Hepatocyte (in vitro differentiated cells): ENCODE results near the gene ZNF385A. TPM values are rescaled to one million over a fixed set of nuclear protein-coding genes. Genes with fewer than 3 reads are reported as not detected.
A peak's percentile ranks its signal among the peaks of the same experiment; 100 is the strongest.

Source experiments
- DNase-seq: peaks from one replicate; pipeline ENCODE4 v3.0.0-alpha.2; 2016; ENCODE audit warnings: low spot score
- H2AFZ ChIP-seq: fragments of 200-600 bp; sonication (generic); 2 replicates; pipeline ENCODE4 v1.6.0; 2016; ENCODE audit warnings: antibody characterized with exemption, mild to moderate bottlenecking
- H3K27ac ChIP-seq: fragments of 200-600 bp; sonication (generic); 2 replicates; pipeline ENCODE4 v1.5.1; 2016; ENCODE audit warnings: mild to moderate bottlenecking
- H3K27me3 ChIP-seq: fragments of 200-600 bp; sonication (generic); 2 replicates; pipeline ENCODE4 v1.6.1; 2016
- H3K36me3 ChIP-seq: fragments of 200-600 bp; sonication (generic); replicated peaks from 2 replicates; pipeline ENCODE4 v1.5.1; 2016; ENCODE audit warnings: low read depth; ENCODE audit not compliant: insufficient read depth
- H3K4me1 ChIP-seq: fragments of 200-600 bp; sonication (generic); 2 replicates; pipeline ENCODE4 v1.5.1; 2016; ENCODE audit warnings: mild to moderate bottlenecking, moderate library complexity; ENCODE audit not compliant: insufficient read depth
- H3K4me2 ChIP-seq: fragments of 200-600 bp; sonication (generic); 2 replicates; pipeline ENCODE4 v1.6.0; 2016
- H3K4me3 ChIP-seq: fragments of 200-600 bp; sonication (generic); 2 replicates; pipeline ENCODE4 v1.5.1; 2016; ENCODE audit warnings: mild to moderate bottlenecking
- H3K79me2 ChIP-seq: fragments of 200-600 bp; sonication (generic); 2 replicates; pipeline ENCODE4 v1.6.0; 2017; ENCODE audit warnings: mild to moderate bottlenecking
- H3K9me2 ChIP-seq: fragments of 200-600 bp; sonication (generic); replicated peaks from 2 replicates; pipeline ENCODE4 v1.6.0; 2017; ENCODE audit warnings: mild to moderate bottlenecking; ENCODE audit not compliant: insufficient read depth
- H3K9me3 ChIP-seq: fragments of 200-600 bp; sonication (generic); 2 replicates; pipeline ENCODE4 v1.5.1; 2016; ENCODE audit warnings: low read depth, mild to moderate bottlenecking
- H4K20me1 ChIP-seq: fragments of 200-600 bp; sonication (generic); 2 replicates; pipeline ENCODE4 v1.6.0; 2016; ENCODE audit warnings: mild to moderate bottlenecking; ENCODE audit not compliant: insufficient read depth, poor library complexity, severe bottlenecking
- EZH2 ChIP-seq: fragments of 200-600 bp; sonication (generic); IDR thresholded peaks from 2 replicates; pipeline ENCODE4 v1.6.1; 2016; ENCODE audit warnings: antibody characterized with exemption, mild to moderate bottlenecking, borderline replicate concordance
- EZH2phosphoT487 ChIP-seq: fragments of 200-600 bp; sonication (generic); IDR thresholded peaks from one replicate; pipeline ENCODE4 v1.6.1; 2018; ENCODE audit warnings: antibody characterized with exemption, mild to moderate bottlenecking, low read depth, moderate library complexity; ENCODE audit not compliant: unreplicated experiment, severe bottlenecking
- WGBS: methylation state at CpG from one replicate; pipeline ENCODE4 v1.1.6; 2016; ENCODE audit warnings: low lambda C conversion rate; ENCODE audit errors: missing lambda C conversion rate; 5-methylcytosine and 5-hydroxymethylcytosine counted together
- polyA plus RNA-seq: library from polyadenylated mRNA; unstranded; fragments of >200 nt; fragmentation: Nextera tagmentation; extraction: Ambion mirVana; gene quantifications from 2 replicates; pipeline ENCODE4 v1.2.1, GENCODE V29; 2016
- total RNA-seq: library from RNA; depleted of rRNA; stranded (reverse); fragments of >200 nt; gene quantifications from 2 replicates; pipeline ENCODE4 v1.2.3, GENCODE V29; 2014
- TF ChIP-seq, protein P1 (sequence below): fragments of 200-600 bp; sonication (generic); IDR thresholded peaks from 2 replicates; pipeline ENCODE4 v1.5.1; 2016; ENCODE audit warnings: antibody characterized with exemption, mild to moderate bottlenecking; ENCODE audit not compliant: poor library complexity

ZNF385A gene
- total and polyA plus RNA-seq, 2 experiments from 2014 or later = 4.2 to 5.6 TPM

DNA sequence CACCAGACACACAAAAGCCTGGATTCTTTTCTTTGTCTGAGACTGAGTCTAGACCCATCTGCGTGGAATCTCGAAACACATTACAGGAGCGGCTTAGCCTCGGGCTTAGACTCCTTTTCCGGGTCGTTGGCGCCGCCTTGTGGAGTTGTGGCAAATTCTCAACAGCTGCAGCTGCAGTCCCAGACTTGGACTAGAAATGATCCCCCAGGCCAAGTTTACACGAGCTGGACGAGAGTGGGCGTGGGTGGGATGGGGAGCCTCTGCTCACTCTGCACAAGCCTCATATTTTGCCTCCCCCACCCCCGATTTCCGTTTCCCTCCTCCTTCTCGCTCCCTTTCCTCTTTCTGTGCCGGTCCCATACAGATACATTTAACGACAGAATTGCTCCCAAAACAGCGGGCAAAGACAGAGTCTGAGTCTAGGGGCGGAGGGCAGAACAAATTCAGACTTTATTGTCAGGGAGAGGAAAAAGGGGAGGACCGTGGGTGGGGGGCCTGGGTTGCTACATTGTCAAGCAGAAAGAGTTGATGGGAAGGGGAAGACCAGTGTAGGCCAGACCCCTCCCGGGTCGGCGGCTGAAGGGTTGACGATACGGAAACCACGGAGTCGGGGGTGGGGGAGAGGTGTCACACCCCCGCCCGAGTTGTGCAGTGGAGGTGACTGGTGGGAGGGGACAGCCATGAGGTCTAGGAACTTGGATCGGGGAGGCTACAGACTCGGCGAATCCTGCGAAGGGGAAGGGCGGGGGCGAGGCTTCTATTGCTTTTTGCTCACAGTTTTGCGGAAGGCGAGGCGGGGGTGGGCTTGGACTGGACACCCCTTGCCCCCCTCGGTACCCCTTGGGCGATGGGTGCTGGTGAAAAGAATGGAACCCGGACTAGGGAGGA, 15.6 kb downstream of the ZNF385A start:
- Histone ChIP-seq H3K4me3 (no peak overlapping the region), H3K27me3 (peaks cover 3% of the 10 kb centered on the region), H3K9me3 (no peaks in the 10 kb centered on the region), H3K4me1 (peaks cover 24% of the 10 kb centered on the region), H3K36me3 (no peaks in the 10 kb centered on the region), H2AFZ (peak overlapping the region; percentile 46), H4K20me1 (no peaks in the 10 kb centered on the region), H3K4me2 (peak overlapping the region; percentile 68), H3K27ac (peak overlapping the region; percentile 49), H3K9me2 (no peaks in the 10 kb centered on the region), H3K79me2 (no peaks in the 10 kb centered on the region)
- no peak for TF ChIP-seq EZH2phosphoT487
- TF ChIP-seq, protein P1, sequence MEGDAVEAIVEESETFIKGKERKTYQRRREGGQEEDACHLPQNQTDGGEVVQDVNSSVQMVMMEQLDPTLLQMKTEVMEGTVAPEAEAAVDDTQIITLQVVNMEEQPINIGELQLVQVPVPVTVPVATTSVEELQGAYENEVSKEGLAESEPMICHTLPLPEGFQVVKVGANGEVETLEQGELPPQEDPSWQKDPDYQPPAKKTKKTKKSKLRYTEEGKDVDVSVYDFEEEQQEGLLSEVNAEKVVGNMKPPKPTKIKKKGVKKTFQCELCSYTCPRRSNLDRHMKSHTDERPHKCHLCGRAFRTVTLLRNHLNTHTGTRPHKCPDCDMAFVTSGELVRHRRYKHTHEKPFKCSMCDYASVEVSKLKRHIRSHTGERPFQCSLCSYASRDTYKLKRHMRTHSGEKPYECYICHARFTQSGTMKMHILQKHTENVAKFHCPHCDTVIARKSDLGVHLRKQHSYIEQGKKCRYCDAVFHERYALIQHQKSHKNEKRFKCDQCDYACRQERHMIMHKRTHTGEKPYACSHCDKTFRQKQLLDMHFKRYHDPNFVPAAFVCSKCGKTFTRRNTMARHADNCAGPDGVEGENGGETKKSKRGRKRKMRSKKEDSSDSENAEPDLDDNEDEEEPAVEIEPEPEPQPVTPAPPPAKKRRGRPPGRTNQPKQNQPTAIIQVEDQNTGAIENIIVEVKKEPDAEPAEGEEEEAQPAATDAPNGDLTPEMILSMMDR = peak; percentile 93
- TF ChIP-seq EZH2 = no peak
- WGBS = 39% methylated on average over 38 of the region's 40 CpGs
- DNase-seq = peak; percentile 95

DNA sequence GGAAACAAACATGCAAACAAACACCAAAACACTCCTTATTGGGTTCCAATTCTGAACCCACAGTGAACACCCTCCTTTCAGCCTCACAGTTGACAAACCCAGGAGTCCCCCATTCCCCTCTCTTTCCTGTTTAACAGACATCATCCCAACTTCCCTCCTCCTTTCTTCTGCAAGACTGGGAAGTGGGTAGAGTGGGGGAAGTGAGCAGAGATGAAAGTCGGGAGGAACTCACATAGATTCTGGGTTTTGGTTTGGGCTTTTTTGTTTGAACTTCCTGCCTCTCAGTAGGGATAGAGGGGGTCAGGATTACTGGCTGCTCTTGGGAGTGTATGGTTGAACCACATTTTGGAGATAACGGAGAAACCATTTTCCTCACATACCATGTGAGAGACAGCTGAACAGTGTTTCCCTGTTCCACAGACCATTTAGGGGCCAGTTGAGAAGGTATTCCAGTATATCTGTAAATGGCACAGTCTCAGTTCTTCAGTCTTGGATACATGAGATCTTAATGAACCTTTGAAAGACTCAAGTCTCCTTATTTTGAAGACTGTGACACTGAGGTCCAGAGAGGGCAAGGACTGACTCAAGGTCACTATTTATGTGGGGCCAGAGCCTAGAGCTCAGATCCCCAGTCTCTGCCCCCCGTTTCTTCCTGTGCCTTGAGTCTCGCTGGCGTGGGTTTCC, 16.4 kb downstream of the ZNF385A start:
- no peaks in the 10 kb centered on the region for H3K9me2 ChIP-seq
- TF ChIP-seq EZH2 = no peak
- no peaks in the 10 kb centered on the region for H3K36me3 ChIP-seq
- H3K4me1 ChIP-seq = peaks cover 24% of the 10 kb centered on the region
- H3K4me2 ChIP-seq = peak overlapping the region; percentile 68
- no peaks in the 10 kb centered on the region for H3K79me2 ChIP-seq
- H3K4me3 ChIP-seq = no peak overlapping the region
- H3K27ac ChIP-seq = peak overlapping the region; percentile 49
- no peaks in the 10 kb centered on the region for H3K9me3 ChIP-seq
- peak overlapping the region; percentile 46 for H2AFZ ChIP-seq
- no peaks in the 10 kb centered on the region for H4K20me1 ChIP-seq
- peaks cover 3% of the 10 kb centered on the region for H3K27me3 ChIP-seq
- 26% methylated on average over 5 of the region's 5 CpGs for whole genome bisulfite sequencing
- DNase-seq = no peak

DNA sequence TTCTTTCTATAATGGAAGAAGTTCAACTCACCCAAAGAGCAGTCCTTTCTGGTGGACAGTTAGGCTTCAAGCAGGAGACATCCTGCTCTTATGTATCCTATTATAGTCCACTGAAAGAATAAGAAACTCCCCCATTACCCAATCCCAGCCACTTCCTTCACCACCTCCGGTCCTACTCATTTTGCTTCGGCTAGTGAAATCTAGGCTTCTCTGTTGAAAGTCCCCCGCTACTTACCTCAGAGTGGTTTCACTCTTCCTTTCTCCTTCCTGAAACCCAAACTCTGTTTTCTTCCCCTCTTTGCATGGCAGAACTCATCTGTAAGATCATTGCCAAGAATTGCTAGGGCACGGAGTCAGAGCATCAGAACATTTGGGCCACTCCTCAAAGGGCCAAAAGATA, 20.1 kb downstream of the ZNF385A start, which contains the start of gene GPR84:
TSS of gene GPR84 (minus strand) at position 74 of the 400 bp plus-strand sequence. CDS start 635 bp downstream, outside the sequence.
- no peak within 1 kb of the TSS for H3K27ac ChIP-seq
- no peak within 1 kb of the TSS for H3K4me3 ChIP-seq
- no peak for DNase-seq
- TF ChIP-seq EZH2phosphoT487 = no peak
- no peak for TF ChIP-seq EZH2
- H3K4me2 ChIP-seq = no peak within 1 kb of the TSS
- no peaks in the 10 kb centered on the region for H3K9me2 ChIP-seq
- peaks cover 3% of the 10 kb centered on the region for H3K27me3 ChIP-seq
- WGBS = 91% methylated on average over 4 of the region's 4 CpGs
- no peaks in the 10 kb centered on the region for H4K20me1 ChIP-seq
- H3K36me3 ChIP-seq = no peaks in the 10 kb centered on the region
- H3K9me3 ChIP-seq = no peaks in the 10 kb centered on the region
- peaks cover 19% of the 10 kb centered on the region for H3K4me1 ChIP-seq
- H2AFZ ChIP-seq = no peak within 1 kb of the TSS
- no peaks in the 10 kb centered on the region for H3K79me2 ChIP-seq

DNA sequence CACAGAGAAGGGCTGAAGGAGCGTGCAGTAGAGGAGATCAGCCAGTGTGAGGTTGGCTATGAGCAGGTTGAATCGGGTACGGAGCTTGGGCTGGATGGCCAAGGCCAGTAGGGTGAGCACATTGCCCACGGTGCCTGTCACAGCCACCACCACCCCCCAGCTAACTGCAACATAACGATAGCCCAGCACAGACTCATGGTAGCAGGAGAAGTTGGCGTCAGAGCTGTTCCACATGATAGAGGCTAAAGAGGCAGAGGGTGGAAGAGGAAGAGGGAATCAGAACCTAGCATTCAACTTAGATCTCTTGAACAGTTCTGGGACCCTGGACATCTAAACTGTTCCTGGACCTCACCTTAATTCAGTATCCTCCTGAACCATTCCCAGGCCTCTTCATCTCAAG, 20.9 kb downstream of the ZNF385A start:
- no peak overlapping the region for H3K4me3 ChIP-seq
- H2AFZ ChIP-seq = no peak overlapping the region
- no peak overlapping the region for H3K27ac ChIP-seq
- peaks cover 3% of the 10 kb centered on the region for H3K27me3 ChIP-seq
- H3K36me3 ChIP-seq = no peaks in the 10 kb centered on the region
- no peaks in the 10 kb centered on the region for H4K20me1 ChIP-seq
- no peak for DNase-seq
- no peaks in the 10 kb centered on the region for H3K9me3 ChIP-seq
- H3K4me1 ChIP-seq = peaks cover 12% of the 10 kb centered on the region
- 90% methylated on average over 6 of the region's 6 CpGs for WGBS
- TF ChIP-seq EZH2phosphoT487 (no peak), EZH2 (no peak)
- TF ChIP-seq, protein P1 = no peak
- H3K9me2 ChIP-seq = no peaks in the 10 kb centered on the region
- no peaks in the 10 kb centered on the region for H3K79me2 ChIP-seq
- H3K4me2 ChIP-seq = no peak overlapping the region
